Neural cell (in vitro differentiated cells): ENCODE data around the gene GNG2.

Experiments used
- EZH2 ChIP-seq: fragments of 200-600, 300-800 bp; shearing (Covaris generic), sonication (generic); IDR thresholded peaks from 2 replicates; pipeline ENCODE4 v1.6.1; 2014; ENCODE audit warnings: antibody characterized with exemption, low read length, borderline replicate concordance, mild to moderate bottlenecking; ENCODE audit not compliant: insufficient read depth, poor library complexity, severe bottlenecking
- POLR2AphosphoS5 ChIP-seq: IDR thresholded peaks from 2 replicates; pipeline ENCODE4 v1.6.1; 2012
- SMC3 ChIP-seq: fragments of 450-650 bp; conservative IDR thresholded peaks from 2 replicates; pipeline ENCODE4 v1.6.1; 2014; ENCODE audit warnings: antibody characterized with exemption, mild to moderate bottlenecking, moderate library complexity; ENCODE audit not compliant: poor library complexity
- TF ChIP-seq, protein P1 (sequence below): fragments of 450-650 bp; IDR thresholded peaks from 2 replicates; pipeline ENCODE4 v1.5.1; 2014; ENCODE audit warnings: antibody characterized with exemption, mild to moderate bottlenecking, moderate library complexity; ENCODE audit not compliant: poor library complexity, severe bottlenecking

GRCh38 chr14:51884086-51884927 lies 23.9 kb downstream of the GNG2 start:
- no peak for TF ChIP-seq EZH2
- TF ChIP-seq SMC3 = no peak
- TF ChIP-seq, protein P1, sequence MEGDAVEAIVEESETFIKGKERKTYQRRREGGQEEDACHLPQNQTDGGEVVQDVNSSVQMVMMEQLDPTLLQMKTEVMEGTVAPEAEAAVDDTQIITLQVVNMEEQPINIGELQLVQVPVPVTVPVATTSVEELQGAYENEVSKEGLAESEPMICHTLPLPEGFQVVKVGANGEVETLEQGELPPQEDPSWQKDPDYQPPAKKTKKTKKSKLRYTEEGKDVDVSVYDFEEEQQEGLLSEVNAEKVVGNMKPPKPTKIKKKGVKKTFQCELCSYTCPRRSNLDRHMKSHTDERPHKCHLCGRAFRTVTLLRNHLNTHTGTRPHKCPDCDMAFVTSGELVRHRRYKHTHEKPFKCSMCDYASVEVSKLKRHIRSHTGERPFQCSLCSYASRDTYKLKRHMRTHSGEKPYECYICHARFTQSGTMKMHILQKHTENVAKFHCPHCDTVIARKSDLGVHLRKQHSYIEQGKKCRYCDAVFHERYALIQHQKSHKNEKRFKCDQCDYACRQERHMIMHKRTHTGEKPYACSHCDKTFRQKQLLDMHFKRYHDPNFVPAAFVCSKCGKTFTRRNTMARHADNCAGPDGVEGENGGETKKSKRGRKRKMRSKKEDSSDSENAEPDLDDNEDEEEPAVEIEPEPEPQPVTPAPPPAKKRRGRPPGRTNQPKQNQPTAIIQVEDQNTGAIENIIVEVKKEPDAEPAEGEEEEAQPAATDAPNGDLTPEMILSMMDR = no peak
- TF ChIP-seq POLR2AphosphoS5 = no peak
